ENCODE data around the gene AKAP13.
"Not testable (repeated sequence)": the region's sequence is repeated elsewhere in the genome, so short reads cannot be mapped to it uniquely, and the experiment has no call there.

The AKAP13 gene

DNA sequence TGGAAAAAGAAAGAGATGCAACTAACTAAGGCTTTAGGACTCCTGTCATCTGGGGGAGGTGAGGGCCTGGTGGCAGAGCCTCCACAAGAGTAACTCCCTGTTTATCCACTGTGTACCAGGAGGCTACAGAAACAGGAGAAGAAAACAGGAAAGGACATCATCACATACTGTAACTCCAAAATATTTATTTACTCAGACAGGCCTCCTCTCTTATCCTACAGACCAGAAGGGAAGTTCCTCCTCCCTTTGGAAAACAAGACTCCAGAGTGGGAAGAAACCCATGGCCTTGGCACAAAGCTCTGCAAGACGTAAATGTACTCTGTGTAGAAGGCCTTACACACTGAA lies 40.1 kb upstream of the AKAP13 start:
- Histone ChIP-seq H3K27me3 (ENCODE audit: low read length) (no peaks in the 10 kb centered on the region), H3K79me2 (ENCODE audit: insufficient read depth, low read length) (no peaks in the 10 kb centered on the region), H3K27ac (ENCODE audit: low read depth, low read length) (no peak overlapping the region), H3K4me3 (ENCODE audit: insufficient read depth, low read length, poor library complexity, severe bottlenecking) (no peak overlapping the region), H3K9me3 (ENCODE audit: insufficient read depth, low read length) (no peaks in the 10 kb centered on the region), H2AFZ (ENCODE audit: low read depth, low read length, severe bottlenecking) (no peak overlapping the region), H3K36me3 (ENCODE audit: low read length) (no peaks in the 10 kb centered on the region), H4K20me1 (ENCODE audit: low read depth, low read length) (no peaks in the 10 kb centered on the region), H3K9ac (ENCODE audit: low read length) (no peak overlapping the region), H3K4me2 (ENCODE audit: low read depth, low read length, poor library complexity, severe bottlenecking) (no peak overlapping the region), H3F3A (ENCODE audit: insufficient read depth) (no peaks in the 10 kb centered on the region), H3K9me2 (replicated peaks; ENCODE audit: insufficient read depth, low read length) (no peaks in the 10 kb centered on the region)
- TF ChIP-seq EZH2phosphoT487 (conservative IDR thresholded peaks at IDR 0.05; ENCODE audit: low read length) (no peak), CTCF (IDR thresholded peaks at IDR 0.05; ENCODE audit: insufficient read depth, low read length, poor library complexity, severe bottlenecking) (no peak)

DNA sequence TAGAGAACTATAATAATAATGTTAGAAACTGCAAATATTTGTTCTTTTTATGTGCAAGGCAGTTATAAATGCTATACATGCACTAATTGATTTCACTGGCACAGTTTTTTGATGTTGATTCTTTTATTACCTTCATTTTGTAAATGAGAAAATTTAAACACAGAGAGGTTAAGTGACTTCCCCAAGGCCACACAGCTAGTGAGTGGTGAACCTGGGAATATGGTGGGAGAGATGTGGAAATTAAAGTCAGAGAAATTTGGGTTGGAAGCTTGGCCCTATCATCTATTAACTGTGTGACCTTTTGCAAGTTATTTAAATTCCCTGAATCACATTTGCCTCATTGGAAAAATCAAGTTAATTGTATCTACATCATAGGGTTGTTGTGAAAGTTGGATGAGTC lies 39.6 kb upstream of the AKAP13 start:
- H3K9me2 ChIP-seq (replicated peaks; ENCODE audit: insufficient read depth, low read length): no peaks in the 10 kb centered on the region
- no peak overlapping the region for H3K4me2 ChIP-seq (ENCODE audit: low read depth, low read length, poor library complexity, severe bottlenecking)
- H3K9ac ChIP-seq (ENCODE audit: low read length): no peak overlapping the region
- H3K36me3 ChIP-seq (ENCODE audit: low read length): no peaks in the 10 kb centered on the region
- H3K27me3 ChIP-seq (ENCODE audit: low read length): no peaks in the 10 kb centered on the region
- H3F3A ChIP-seq (ENCODE audit: insufficient read depth): no peaks in the 10 kb centered on the region
- no peak overlapping the region for H3K27ac ChIP-seq (ENCODE audit: low read depth, low read length)
- H3K9me3 ChIP-seq (ENCODE audit: insufficient read depth, low read length): no peaks in the 10 kb centered on the region
- H4K20me1 ChIP-seq (ENCODE audit: low read depth, low read length): no peaks in the 10 kb centered on the region
- no peak overlapping the region for H3K4me3 ChIP-seq (ENCODE audit: insufficient read depth, low read length, poor library complexity, severe bottlenecking)
- TF ChIP-seq EZH2phosphoT487 (conservative IDR thresholded peaks at IDR 0.05; ENCODE audit: low read length) (no peak), CTCF (IDR thresholded peaks at IDR 0.05; ENCODE audit: insufficient read depth, low read length, poor library complexity, severe bottlenecking) (no peak)
- no peaks in the 10 kb centered on the region for H3K79me2 ChIP-seq (ENCODE audit: insufficient read depth, low read length)
- H2AFZ ChIP-seq (ENCODE audit: low read depth, low read length, severe bottlenecking): no peak overlapping the region

- H3K9me3 ChIP-seq (ENCODE audit: insufficient read depth, low read length); H3K9ac ChIP-seq (ENCODE audit: low read length); H3K9me2 ChIP-seq (replicated peaks; ENCODE audit: insufficient read depth, low read length); H2AFZ ChIP-seq (ENCODE audit: low read depth, low read length, severe bottlenecking); H3K4me2 ChIP-seq (ENCODE audit: low read depth, low read length, poor library complexity, severe bottlenecking); H3K27ac ChIP-seq (ENCODE audit: low read depth, low read length); H3K4me3 ChIP-seq (ENCODE audit: insufficient read depth, low read length, poor library complexity, severe bottlenecking); H3F3A ChIP-seq (ENCODE audit: insufficient read depth); H3K79me2 ChIP-seq (ENCODE audit: insufficient read depth, low read length); H3K27me3 ChIP-seq (ENCODE audit: low read length); H4K20me1 ChIP-seq (ENCODE audit: low read depth, low read length); H3K36me3 ChIP-seq (ENCODE audit: low read length): not testable (repeated sequence)
These were observed 38.2 kb upstream of the AKAP13 start for GRCh38 chr15:85342163-85342562.

DNA sequence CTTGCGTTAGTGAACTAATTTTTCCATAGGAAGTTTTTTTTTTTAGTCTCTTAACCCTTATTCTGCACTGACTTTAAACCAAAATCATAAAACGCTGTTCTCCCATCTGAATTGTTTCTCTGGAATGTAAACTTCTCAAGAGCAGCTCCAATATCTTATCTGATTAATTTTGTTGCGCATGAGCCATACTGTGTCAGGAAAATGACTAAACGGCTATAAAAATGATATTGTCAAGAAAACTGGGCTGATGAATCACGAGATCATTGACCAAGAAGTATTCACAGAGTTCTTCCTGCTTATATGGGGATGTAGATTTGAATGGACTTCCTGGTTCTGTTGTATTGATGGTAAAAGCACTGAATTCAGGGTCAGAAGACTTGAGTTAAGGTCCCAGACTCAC lies 37.0 kb upstream of the AKAP13 start:
- not testable (repeated sequence) for H3K27me3 ChIP-seq (ENCODE audit: low read length); H2AFZ ChIP-seq (ENCODE audit: low read depth, low read length, severe bottlenecking); H3K4me2 ChIP-seq (ENCODE audit: low read depth, low read length, poor library complexity, severe bottlenecking)

DNA sequence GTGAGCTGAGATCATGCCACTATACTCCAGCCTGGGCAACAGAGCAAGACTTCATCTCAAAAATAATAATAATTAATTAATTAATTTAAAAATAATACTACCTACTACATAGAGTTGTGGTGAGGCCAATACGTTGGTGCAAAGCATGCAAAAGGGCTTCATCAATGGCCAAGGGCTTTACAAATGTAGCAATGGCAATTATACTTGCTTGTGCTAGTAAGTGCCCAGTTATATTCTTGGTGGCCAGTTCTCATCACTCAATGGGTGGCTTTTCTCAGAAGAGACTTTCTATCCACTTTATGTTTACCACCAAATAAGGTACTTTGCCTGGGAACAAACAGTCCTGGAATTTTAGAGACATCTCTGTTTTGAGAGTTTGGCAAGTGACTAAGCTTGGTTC lies 36.2 kb upstream of the AKAP13 start:
- not testable (repeated sequence) for H3K4me2 ChIP-seq (ENCODE audit: low read depth, low read length, poor library complexity, severe bottlenecking); H3K9ac ChIP-seq (ENCODE audit: low read length)

More for the DNA sequence above, 37.0 kb upstream of the AKAP13 start:
- not testable (repeated sequence) for H3K4me3 ChIP-seq (ENCODE audit: insufficient read depth, low read length, poor library complexity, severe bottlenecking); H3K9me3 ChIP-seq (ENCODE audit: insufficient read depth, low read length); H4K20me1 ChIP-seq (ENCODE audit: low read depth, low read length); H3K36me3 ChIP-seq (ENCODE audit: low read length); H3K27ac ChIP-seq (ENCODE audit: low read depth, low read length); H3K9me2 ChIP-seq (replicated peaks; ENCODE audit: insufficient read depth, low read length); H3K9ac ChIP-seq (ENCODE audit: low read length); H3F3A ChIP-seq (ENCODE audit: insufficient read depth); H3K79me2 ChIP-seq (ENCODE audit: insufficient read depth, low read length)

DNA sequence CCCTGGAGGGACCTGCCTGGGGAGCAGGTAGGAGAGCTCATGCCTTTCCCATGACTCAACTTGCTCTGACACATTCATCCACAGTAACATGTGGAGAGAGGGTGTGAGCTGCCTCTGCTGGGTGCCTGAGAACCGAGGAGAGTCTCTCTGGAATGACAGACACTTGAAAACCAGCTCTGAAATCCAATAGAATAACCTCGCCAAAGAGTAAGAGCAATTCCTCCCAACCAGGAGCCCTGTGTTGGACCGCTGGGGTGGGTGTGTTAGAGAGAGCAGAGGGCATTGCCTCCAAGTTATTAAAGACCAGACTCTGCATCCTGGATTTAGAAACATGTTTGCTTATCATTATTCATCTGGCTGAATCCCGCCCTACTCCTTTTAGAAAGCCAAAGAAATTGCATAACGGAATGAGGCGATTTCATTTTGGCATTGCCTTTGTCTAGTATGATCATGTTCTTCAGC lies 35.7 kb upstream of the AKAP13 start:
- not testable (repeated sequence) for H3K27me3 ChIP-seq (ENCODE audit: low read length); H3K79me2 ChIP-seq (ENCODE audit: insufficient read depth, low read length); H3F3A ChIP-seq (ENCODE audit: insufficient read depth); H3K36me3 ChIP-seq (ENCODE audit: low read length); H2AFZ ChIP-seq (ENCODE audit: low read depth, low read length, severe bottlenecking); H3K9ac ChIP-seq (ENCODE audit: low read length); H3K4me2 ChIP-seq (ENCODE audit: low read depth, low read length, poor library complexity, severe bottlenecking); H3K9me3 ChIP-seq (ENCODE audit: insufficient read depth, low read length); H3K9me2 ChIP-seq (replicated peaks; ENCODE audit: insufficient read depth, low read length); H3K27ac ChIP-seq (ENCODE audit: low read depth, low read length); H3K4me3 ChIP-seq (ENCODE audit: insufficient read depth, low read length, poor library complexity, severe bottlenecking); H4K20me1 ChIP-seq (ENCODE audit: low read depth, low read length)

More for the DNA sequence above, 36.2 kb upstream of the AKAP13 start:
- H4K20me1 ChIP-seq (ENCODE audit: low read depth, low read length); H2AFZ ChIP-seq (ENCODE audit: low read depth, low read length, severe bottlenecking); H3K27me3 ChIP-seq (ENCODE audit: low read length); H3K27ac ChIP-seq (ENCODE audit: low read depth, low read length); H3K4me3 ChIP-seq (ENCODE audit: insufficient read depth, low read length, poor library complexity, severe bottlenecking); H3K9me3 ChIP-seq (ENCODE audit: insufficient read depth, low read length); H3K36me3 ChIP-seq (ENCODE audit: low read length); H3K79me2 ChIP-seq (ENCODE audit: insufficient read depth, low read length); H3F3A ChIP-seq (ENCODE audit: insufficient read depth); H3K9me2 ChIP-seq (replicated peaks; ENCODE audit: insufficient read depth, low read length): not testable (repeated sequence)

All from SU-DHL-6 (cell line).